ENCODE measurements around the gene UBASH3A. TPM values are rescaled to one million over a fixed set of nuclear protein-coding genes. Genes with fewer than 3 reads are reported as not detected.
A peak's percentile ranks its signal among the peaks of the same experiment; 100 is the strongest.

The UBASH3A gene
- total RNA-seq, 3 donors from 2014 or later (not counting 1 experiment from before 2014, with no cell fraction given): 0.66 to 5.0 (median 2.0) TPM

DNA sequence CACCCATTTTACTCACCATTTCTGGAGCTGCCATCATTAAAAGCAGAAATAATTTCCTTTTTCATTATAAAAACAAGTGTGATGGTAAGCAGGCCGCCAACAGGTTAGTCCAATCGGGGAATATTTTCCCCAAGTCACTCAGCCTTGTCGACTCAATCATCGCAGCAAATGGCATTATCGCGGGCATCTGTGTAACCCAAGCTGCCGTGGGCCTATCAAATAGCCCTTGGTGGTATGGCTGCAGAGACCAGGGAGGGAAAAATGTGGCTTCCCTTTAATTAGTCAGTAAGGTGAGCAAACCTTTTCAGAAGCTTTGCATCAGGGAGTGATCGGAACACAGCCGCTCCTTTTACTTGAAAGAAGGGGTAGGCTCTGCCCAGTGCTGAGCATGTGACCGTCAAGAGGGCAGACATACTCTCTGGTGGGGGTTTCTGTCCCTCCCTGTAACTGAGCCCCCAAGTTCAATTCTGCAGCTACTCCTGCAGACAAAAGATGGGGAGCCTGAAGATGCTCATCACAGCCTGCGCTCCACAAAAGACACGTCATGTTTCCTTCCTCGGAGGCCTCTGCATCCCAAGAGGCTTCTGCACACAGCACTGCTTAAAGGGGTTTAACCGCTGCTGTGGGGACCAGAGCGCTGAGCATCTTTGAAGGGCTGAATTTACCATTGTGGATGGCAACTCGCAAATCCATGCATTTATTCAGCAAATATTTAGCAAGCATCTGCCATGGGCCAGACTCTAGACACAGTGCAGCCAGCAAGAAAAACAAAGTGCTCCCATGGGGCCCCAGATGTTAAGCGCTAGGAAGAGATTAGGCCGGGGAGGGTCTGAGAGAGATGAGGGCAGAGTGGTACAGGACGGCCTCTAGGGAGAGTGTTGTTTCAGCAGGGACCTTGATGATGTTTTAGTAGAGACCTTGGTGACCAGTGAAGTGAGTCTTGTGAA, 6.6 kb upstream of the UBASH3A start:
- no peaks in the 10 kb centered on the region for H3K9me3 ChIP-seq (ENCODE audit: control insufficient read depth, insufficient read depth, low read length)
- WGBS (ENCODE audit: insufficient coverage): 87% methylated on average over 19 of the region's 19 CpGs
- no peak for ATAC-seq
- no peak for TF ChIP-seq CTCF (IDR thresholded peaks at IDR 0.05)
- no peak overlapping the region for H3K27ac ChIP-seq (ENCODE audit: low read length)
- no peak overlapping the region for H3K27ac Mint-ChIP-seq
- no peak overlapping the region for H3K4me3 ChIP-seq (ENCODE audit: low read length)
- H3K27me3 Mint-ChIP-seq (ENCODE audit: low read depth in 2 of 2): peaks cover 25 to 43% of the 10 kb centered on the region in 2 donors
- no peak overlapping the region for H3K4me3 Mint-ChIP-seq
- H3K9me3 Mint-ChIP-seq: peaks cover 3 to 5% of the 10 kb centered on the region in 2 donors
- no peaks in the 10 kb centered on the region for H3K27me3 ChIP-seq (ENCODE audit: control insufficient read depth, insufficient read depth, low read length)
- H3K4me1 Mint-ChIP-seq: no peaks in the 10 kb centered on the region
- peaks cover 5% of the 10 kb centered on the region for H3K4me1 ChIP-seq (ENCODE audit: control insufficient read depth, insufficient read depth, low read length)
- peaks cover 6% of the 10 kb centered on the region for H3K36me3 Mint-ChIP-seq
- DNase-seq: no peak
- intact Hi-C loops (cut with micrococcal nuclease): no loop called here
- H3K36me3 ChIP-seq (ENCODE audit: control insufficient read depth, insufficient read depth, low read length): no peaks in the 10 kb centered on the region

- Histone ChIP-seq H3K4me3 (ENCODE audit: low read length) (no peak overlapping the region), H3K36me3 (ENCODE audit: control insufficient read depth, insufficient read depth, low read length) (no peaks in the 10 kb centered on the region), H3K9me3 (ENCODE audit: control insufficient read depth, insufficient read depth, low read length) (no peaks in the 10 kb centered on the region), H3K27ac (ENCODE audit: low read length) (no peak overlapping the region), H3K27me3 (ENCODE audit: control insufficient read depth, insufficient read depth, low read length) (no peaks in the 10 kb centered on the region), H3K4me1 (ENCODE audit: control insufficient read depth, insufficient read depth, low read length) (peaks cover 3% of the 10 kb centered on the region)
- no peak for TF ChIP-seq CTCF (IDR thresholded peaks at IDR 0.05)
- Mint-ChIP-seq H3K9me3 (peaks cover 3 to 5% of the 10 kb centered on the region in 2 donors), H3K27ac (no peak overlapping the region), H3K27me3 (ENCODE audit: low read depth in 2 of 2) (peaks cover 26 to 41% of the 10 kb centered on the region in 2 donors), H3K4me3 (no peak overlapping the region), H3K36me3 (peaks cover 6% of the 10 kb centered on the region), H3K4me1 (no peaks in the 10 kb centered on the region)
- WGBS (ENCODE audit: insufficient coverage): 85% methylated on average over 14 of the region's 14 CpGs
- ATAC-seq: no peak
- peak in 1 of 2 donors; percentile 48 for DNase-seq
- intact Hi-C loops (cut with micrococcal nuclease): no loop called here
These were observed 5.8 kb upstream of the UBASH3A start for GRCh38 chr21:42397746-42398394.

DNA sequence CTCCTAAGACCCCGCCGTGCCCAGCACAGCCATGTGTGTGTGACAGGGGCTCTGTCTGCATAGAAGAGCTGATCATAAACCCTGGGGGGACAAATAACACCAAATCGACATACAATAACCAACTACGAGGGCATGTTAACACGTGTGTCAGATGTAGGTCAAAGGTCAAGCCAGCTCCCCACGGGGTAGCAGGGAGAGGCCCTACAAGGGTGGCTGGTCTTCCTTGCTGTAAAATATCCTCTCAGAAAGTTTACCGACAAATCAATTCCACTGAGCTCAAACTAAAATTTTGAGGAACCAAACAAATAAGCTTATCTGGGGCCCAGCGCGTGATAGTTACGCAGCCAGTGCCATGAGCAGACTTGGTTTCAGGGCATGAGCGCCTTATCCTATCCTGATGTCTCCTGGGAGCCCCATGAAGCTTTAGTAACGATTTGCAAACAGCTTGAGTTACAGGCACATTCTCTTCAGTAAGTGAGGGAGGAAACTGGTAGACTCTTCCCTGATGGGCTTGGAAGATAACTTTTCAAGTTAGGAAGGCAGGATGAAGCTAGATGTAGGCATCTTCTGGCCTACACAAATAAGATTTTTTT, 5.2 kb upstream of the UBASH3A start:
- intact Hi-C loops (cut with micrococcal nuclease): no loop called here
- Histone ChIP-seq H3K9me3 (ENCODE audit: control insufficient read depth, insufficient read depth, low read length) (no peaks in the 10 kb centered on the region), H3K4me1 (ENCODE audit: control insufficient read depth, insufficient read depth, low read length) (peaks cover 6% of the 10 kb centered on the region), H3K27ac (ENCODE audit: low read length) (no peak overlapping the region), H3K27me3 (ENCODE audit: control insufficient read depth, insufficient read depth, low read length) (no peaks in the 10 kb centered on the region), H3K36me3 (ENCODE audit: control insufficient read depth, insufficient read depth, low read length) (no peaks in the 10 kb centered on the region), H3K4me3 (ENCODE audit: low read length) (no peak overlapping the region)
- Mint-ChIP-seq H3K4me3 (no peak overlapping the region), H3K36me3 (peaks cover 6% of the 10 kb centered on the region), H3K27ac (no peak overlapping the region), H3K9me3 (peaks cover 3 to 5% of the 10 kb centered on the region in 2 donors), H3K27me3 (ENCODE audit: low read depth in 2 of 2) (peaks cover 21 to 41% of the 10 kb centered on the region in 2 donors), H3K4me1 (no peaks in the 10 kb centered on the region)
- DNase-seq: no peak
- WGBS (ENCODE audit: insufficient coverage): 86% methylated on average over 12 of the region's 12 CpGs
- no peak for ATAC-seq
- no peak for TF ChIP-seq CTCF (IDR thresholded peaks at IDR 0.05)
